PFSK-1 (cell line): ENCODE measurements around the gene XPO6.

Experiments
- POLR2AphosphoS5 ChIP-seq: IDR thresholded peaks from 2 replicates; pipeline ENCODE4 v1.6.1; 2012; ENCODE audit warnings: low read depth, mild to moderate bottlenecking, control low read depth, low read length, moderate library complexity
- REST ChIP-seq, 2 experiments: IDR thresholded peaks; 2 replicates each; pipeline versions ENCODE4 v1.6.1 to v1.8.0; 2011 to 2012; ENCODE audit warnings: low read depth in 2 of 2, low read length in 2 of 2, control low read depth in 1 of 2, inconsistent platforms in 1 of 2, mild to moderate bottlenecking in 1 of 2, moderate library complexity in 1 of 2; ENCODE audit not compliant: insufficient read depth in 1 of 2
- SIN3A ChIP-seq: IDR thresholded peaks from 2 replicates; pipeline ENCODE4 v1.6.1; 2012; ENCODE audit warnings: mild to moderate bottlenecking, low read length, moderate library complexity, borderline replicate concordance; ENCODE audit not compliant: insufficient read depth

GRCh38 chr16:28149011-28149888 lies 62.5 kb downstream of the XPO6 start:
- TF ChIP-seq REST (IDR thresholded peaks at IDR 0.05; ENCODE audit: insufficient read depth in 1 of 2, low read depth in 2 of 2, low read length in 2 of 2) (no peak), POLR2AphosphoS5 (no peak), SIN3A (no peak)
